Measurements from ENCODE around the gene PWWP2B.

GRCh38 chr10:132374176-132374575 is 22.8 kb upstream of the PWWP2B start:
- no peak for TF ChIP-seq POLR2A (IDR thresholded peaks at IDR 0.05)
- TF ChIP-seq CTCF (IDR thresholded peaks at IDR 0.05) = no peak
- TF ChIP-seq EP300 (IDR thresholded peaks at IDR 0.05; ENCODE audit: low read depth) = no peak
